AG04449 (cell line): ENCODE results near the gene GANC.

Source experiments
- CTCF ChIA-PET: fragments of 350-600 bp; formaldehyde crosslinking; extraction: SDS; loops from one replicate; lab custom pipeline; 2021; ENCODE audit warnings: antibody characterized with exemption; lab: Yijun Ruan, JAX
- POLR2A ChIA-PET: fragments of 400-600, 350-600 bp; formaldehyde crosslinking; extraction: SDS; loops from one replicate; lab custom pipeline; 2020; ENCODE audit warnings: antibody characterized with exemption, inconsistent platforms; lab: Yijun Ruan, JAX
- DNase-seq: peaks from one replicate; pipeline ENCODE4 v3.0.0-alpha.2; 2010; ENCODE audit warnings: low read depth, low spot score
- H3K4me3 ChIP-seq: 2 replicates; pipeline ENCODE4 v1.5.1; 2011; ENCODE audit warnings: low read depth, mild to moderate bottlenecking, control low read depth, low read length
- TF ChIP-seq, protein P1 (sequence below): IDR thresholded peaks from one replicate; pipeline ENCODE4 v1.5.1; 2011; ENCODE audit warnings: mild to moderate bottlenecking, moderate library complexity, low read length, control low read depth, inconsistent platforms; ENCODE audit not compliant: insufficient read depth; ENCODE audit errors: missing control alignments

GANC gene

DNA sequence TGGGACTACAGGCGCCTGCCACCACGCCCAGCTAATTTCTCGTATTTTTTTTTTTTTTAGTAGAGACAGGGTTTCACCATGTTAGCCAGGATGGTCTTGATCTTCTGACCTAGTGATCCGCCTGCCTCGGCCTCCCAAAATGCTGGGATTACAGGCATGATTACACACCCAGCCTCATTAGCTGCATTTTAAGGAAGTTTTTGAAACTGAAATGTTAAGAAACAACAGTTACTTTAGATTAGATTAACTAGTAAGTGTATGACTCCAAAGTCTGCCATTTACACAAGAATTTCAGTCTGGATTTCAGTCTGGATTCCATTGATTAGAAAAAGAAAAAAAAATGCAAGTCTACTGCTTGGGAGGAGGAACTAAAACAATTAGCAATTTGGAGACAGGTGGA lies 40.4 kb upstream of the GANC start:
- TF ChIP-seq, protein P1, sequence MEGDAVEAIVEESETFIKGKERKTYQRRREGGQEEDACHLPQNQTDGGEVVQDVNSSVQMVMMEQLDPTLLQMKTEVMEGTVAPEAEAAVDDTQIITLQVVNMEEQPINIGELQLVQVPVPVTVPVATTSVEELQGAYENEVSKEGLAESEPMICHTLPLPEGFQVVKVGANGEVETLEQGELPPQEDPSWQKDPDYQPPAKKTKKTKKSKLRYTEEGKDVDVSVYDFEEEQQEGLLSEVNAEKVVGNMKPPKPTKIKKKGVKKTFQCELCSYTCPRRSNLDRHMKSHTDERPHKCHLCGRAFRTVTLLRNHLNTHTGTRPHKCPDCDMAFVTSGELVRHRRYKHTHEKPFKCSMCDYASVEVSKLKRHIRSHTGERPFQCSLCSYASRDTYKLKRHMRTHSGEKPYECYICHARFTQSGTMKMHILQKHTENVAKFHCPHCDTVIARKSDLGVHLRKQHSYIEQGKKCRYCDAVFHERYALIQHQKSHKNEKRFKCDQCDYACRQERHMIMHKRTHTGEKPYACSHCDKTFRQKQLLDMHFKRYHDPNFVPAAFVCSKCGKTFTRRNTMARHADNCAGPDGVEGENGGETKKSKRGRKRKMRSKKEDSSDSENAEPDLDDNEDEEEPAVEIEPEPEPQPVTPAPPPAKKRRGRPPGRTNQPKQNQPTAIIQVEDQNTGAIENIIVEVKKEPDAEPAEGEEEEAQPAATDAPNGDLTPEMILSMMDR: no peak
- no peak overlapping the region for H3K4me3 ChIP-seq
- ChIA-PET CTCF (no interaction called here), POLR2A (no interaction called here)
- DNase-seq: no peak

DNA sequence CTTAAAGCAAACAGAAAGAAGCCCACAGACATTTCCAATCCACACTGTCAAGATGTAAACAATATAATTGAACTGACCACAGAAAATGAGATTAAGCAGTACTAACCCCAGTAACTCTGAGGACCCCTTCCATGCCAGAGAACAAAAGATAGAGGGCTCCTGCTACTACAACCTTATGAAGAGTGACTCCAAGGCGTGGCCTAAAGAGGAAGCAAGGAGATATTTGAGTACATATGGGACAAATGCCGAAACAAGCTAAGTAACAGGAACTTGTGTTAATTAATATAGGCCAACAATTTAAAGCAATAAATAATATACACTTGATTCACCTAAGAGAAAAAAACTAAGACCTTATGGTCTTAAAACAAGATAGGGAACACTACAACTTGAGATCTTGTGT lies 39.9 kb upstream of the GANC start:
- TF ChIP-seq, protein P1: no peak
- POLR2A ChIA-PET: no interaction called here
- CTCF ChIA-PET: no interaction called here
- H3K4me3 ChIP-seq: no peak overlapping the region
- no peak for DNase-seq

DNA sequence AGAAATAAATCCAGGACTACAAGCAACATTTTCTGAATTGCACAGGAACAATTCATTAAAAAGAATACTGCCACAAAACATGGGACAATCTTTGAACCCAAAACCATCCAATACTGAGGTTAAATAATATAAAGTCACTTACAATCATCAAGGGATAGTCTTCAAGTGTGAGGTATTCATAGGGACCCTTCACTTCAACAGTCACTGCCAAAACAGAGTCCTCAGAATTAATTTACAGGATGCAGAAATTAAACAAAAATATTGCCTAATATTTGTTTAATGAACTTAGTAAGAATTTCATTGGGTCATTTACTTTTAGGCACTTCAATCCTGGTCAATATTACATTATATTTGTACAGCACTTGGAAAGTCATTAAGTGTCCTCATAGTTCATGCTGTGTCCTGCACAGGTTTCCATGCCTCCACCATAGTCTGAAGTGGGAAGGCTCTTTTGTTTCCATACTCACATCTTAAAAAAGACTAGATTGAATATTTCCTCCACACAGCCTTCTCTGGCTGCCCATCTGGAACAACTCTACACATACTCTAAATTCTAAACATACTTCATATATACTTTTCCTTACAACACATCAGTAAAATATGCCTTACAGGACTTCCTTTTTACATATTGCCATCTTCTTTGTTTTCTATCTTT lies 33.3 kb upstream of the GANC start:
- ChIA-PET POLR2A (no interaction called here), CTCF (interaction anchor here (0.9 kb wide), 1 partner anchor 11 kb away, joined by 4 read pairs; no protein-coding TSS in a partner anchor)
- peak; percentile 19 for DNase-seq

DNA sequence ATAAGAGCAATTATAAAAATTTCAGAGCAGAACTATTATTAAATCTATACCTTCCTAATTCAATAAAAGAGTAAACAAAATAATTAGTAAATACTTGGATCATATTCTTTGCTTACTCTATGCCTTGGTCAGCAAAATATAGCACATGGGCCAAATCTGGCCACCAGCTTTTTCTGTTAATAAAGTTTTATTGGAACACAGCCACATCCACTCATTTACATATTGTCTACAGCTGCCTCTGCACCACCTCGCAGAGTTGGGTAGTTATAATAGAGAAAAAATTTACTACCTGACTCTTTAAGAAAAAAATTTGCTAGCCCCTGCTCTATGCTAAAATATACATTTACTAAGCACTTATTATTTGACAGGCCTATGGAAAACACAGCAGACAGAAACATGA lies 32.2 kb upstream of the GANC start:
- POLR2A ChIA-PET: no interaction called here
- CTCF ChIA-PET: interaction anchor here (1.1 kb wide), 1 partner anchor 144 kb away, joined by 3 read pairs; no protein-coding TSS in a partner anchor
- H3K4me3 ChIP-seq: no peak overlapping the region
- TF ChIP-seq, protein P1: no peak
- no peak for DNase-seq

More for the DNA sequence above, 33.3 kb upstream of the GANC start:
- TF ChIP-seq, protein P1: no peak
- H3K4me3 ChIP-seq: no peak overlapping the region

DNA sequence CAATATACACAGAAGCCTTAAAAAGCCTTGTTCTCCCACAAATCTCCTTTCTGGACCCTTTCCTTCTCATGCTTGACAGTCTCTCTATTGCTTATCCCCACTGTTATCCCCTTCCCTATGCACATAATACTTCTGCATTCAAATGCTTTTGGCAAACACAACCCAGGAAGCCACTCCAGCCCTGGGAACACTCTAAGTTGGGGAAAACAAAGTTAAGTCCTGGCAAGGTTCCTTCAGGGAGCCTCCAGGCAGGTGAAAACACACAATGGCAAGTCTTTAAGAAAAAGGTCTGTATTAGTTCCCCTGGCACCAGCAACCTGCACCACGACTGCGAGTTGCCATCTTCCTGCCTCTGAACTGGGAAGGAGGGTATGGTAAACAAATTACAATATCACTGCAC lies 19.7 kb upstream of the GANC start:
- ChIA-PET POLR2A (no interaction called here), CTCF (interaction anchor here (1.2 kb wide), 1 partner anchor 132 kb away, joined by 4 read pairs; no protein-coding TSS in a partner anchor)
- TF ChIP-seq, protein P1: no peak
- no peak overlapping the region for H3K4me3 ChIP-seq
- no peak for DNase-seq

DNA sequence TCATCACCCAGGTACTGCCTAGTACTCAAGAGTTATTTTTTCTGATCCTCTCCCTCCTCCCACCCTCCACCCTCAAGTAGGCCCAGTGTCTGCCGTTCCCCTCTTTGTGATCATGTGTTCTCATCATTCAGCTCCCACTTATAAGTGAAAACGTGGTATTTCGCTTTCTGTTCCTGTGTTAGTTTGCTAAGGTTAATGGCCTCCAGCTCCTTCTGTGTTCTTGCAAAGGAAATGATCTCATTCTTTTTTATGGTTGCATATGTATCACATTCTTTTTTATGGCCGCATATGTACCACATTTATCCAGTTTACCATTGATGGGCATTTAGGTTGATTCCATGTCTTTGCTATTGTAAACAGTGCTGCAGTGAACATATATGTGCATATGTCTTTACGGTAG lies 8.2 kb upstream of the GANC start:
- TF ChIP-seq, protein P1: no peak
- H3K4me3 ChIP-seq: no peak overlapping the region
- POLR2A ChIA-PET: interaction anchor here (0.8 kb wide), 1 partner anchor 9 kb away, joined by 3 read pairs; the partner anchor contains the start of genes GANC and TMEM87A
- CTCF ChIA-PET: interaction anchor here (0.6 kb wide), 1 partner anchor 17 kb away, joined by 3 read pairs; no protein-coding TSS in a partner anchor
- no peak for DNase-seq
